Choroid plexus epithelial cell (primary cell): ENCODE data around the gene PFDN2.
"Not testable (repeated sequence)": the region's sequence is repeated elsewhere in the genome, so short reads cannot be mapped to it uniquely, and the experiment has no call there.

ENCODE experiments used
- DNase-seq: peaks from one replicate; pipeline ENCODE4 v3.0.0-alpha.2; 2010; ENCODE audit warnings: low read depth
- H3K4me3 ChIP-seq: 2 replicates; pipeline ENCODE4 v1.5.1; 2011; ENCODE audit warnings: low read depth, mild to moderate bottlenecking, control low read depth, low read length, moderate library complexity
- TF ChIP-seq, protein P1 (sequence below): conservative IDR thresholded peaks from 2 replicates; pipeline ENCODE4 v1.5.1; 2011; ENCODE audit warnings: low read depth, mild to moderate bottlenecking, control low read depth, inconsistent platforms, low read length, moderate library complexity

The PFDN2 gene

DNA sequence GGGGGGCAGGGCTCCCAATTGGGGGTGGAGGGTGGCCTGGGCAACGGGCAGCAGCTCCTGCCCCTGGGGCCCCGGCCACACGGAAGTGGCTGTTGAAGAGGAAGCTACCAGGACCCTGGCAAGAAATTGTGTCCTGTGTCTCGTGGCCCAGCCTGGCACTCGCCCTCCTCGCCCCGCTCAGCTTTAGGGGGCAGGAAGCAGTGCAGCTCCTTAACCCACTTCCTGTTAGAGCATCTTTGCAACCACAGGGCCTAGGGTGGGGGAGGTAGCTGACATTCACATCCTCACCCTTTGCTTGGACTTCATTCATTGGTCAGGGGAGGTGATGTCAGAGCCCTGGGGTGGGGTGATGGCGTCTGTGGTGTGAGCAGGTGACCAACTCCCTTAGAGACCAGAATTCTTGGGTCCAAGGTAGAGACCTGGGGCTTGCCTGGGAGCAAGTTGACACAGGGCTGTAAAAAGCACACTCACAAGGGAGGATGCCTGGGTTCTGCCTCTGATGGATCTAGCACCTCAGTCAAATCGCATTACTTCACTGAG is 48.0 kb downstream of the PFDN2 start, which contains the start of gene ARHGAP30:
Gene ARHGAP30, minus strand, starts transcription at position 161 of the 540 bp plus-strand sequence. CDS start 267 bp downstream, outside the sequence.
- no peak within 1 kb of the TSS for H3K4me3 ChIP-seq
- no peak for DNase-seq

DNA sequence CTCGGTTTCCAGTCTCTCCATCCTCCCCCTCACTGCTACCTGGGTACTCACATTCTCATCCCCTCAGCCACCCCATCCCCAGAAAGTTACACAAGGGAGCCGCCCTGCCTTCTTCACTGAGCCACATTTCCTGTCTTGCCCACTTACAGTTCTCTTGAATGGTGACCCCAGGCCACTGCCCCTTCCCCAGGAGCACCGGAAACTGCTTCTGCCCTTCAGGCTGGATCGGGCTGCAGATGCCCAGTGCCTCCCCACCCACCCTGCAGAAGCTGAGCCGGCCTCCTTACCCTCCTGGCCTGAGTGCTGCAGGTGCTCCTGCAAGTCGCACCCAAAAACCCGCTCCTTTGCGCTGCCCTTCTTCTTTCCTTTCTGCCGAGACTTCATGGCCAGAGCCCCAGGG is 48.6 kb downstream of the PFDN2 start:
- TF ChIP-seq, protein P1, sequence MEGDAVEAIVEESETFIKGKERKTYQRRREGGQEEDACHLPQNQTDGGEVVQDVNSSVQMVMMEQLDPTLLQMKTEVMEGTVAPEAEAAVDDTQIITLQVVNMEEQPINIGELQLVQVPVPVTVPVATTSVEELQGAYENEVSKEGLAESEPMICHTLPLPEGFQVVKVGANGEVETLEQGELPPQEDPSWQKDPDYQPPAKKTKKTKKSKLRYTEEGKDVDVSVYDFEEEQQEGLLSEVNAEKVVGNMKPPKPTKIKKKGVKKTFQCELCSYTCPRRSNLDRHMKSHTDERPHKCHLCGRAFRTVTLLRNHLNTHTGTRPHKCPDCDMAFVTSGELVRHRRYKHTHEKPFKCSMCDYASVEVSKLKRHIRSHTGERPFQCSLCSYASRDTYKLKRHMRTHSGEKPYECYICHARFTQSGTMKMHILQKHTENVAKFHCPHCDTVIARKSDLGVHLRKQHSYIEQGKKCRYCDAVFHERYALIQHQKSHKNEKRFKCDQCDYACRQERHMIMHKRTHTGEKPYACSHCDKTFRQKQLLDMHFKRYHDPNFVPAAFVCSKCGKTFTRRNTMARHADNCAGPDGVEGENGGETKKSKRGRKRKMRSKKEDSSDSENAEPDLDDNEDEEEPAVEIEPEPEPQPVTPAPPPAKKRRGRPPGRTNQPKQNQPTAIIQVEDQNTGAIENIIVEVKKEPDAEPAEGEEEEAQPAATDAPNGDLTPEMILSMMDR: no peak
- no peak overlapping the region for H3K4me3 ChIP-seq
- DNase-seq: no peak

More for the DNA sequence above, 48.0 kb downstream of the PFDN2 start, which contains the start of gene ARHGAP30:
- TF ChIP-seq, protein P1: no peak

GRCh38 chr1:161068306-161069234 is 49.3 kb downstream of the PFDN2 start:
- TF ChIP-seq, protein P1: no peak
- no peak for DNase-seq
- no peak overlapping the region for H3K4me3 ChIP-seq

- no peak overlapping the region for H3K4me3 ChIP-seq
- TF ChIP-seq, protein P1: no peak
Observed at GRCh38 chr1:161066694-161067093, 51.1 kb downstream of the PFDN2 start.

DNA sequence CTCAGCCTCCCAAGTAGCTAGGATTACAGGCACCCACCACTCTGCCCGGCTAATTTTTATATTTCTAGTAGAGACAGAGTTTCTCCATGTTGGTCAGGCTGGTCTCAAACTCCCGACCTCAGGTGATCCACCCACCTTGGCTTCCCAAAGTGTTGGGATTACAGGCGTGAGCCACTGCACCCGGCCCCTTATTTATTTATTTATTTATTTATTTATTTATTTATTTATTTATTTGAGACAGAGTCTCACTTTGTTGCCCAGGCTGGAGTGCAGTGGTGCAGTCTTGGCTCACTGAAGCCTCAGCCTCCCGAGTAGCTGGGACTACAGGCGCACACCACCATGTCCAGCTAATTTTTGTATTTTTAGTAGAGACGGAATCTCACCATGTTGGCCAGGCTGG is 52.2 kb downstream of the PFDN2 start:
- H3K4me3 ChIP-seq, DNase-seq: not testable (repeated sequence)

More at GRCh38 chr1:161066694-161067093, 51.1 kb downstream of the PFDN2 start:
- no peak for DNase-seq

DNA sequence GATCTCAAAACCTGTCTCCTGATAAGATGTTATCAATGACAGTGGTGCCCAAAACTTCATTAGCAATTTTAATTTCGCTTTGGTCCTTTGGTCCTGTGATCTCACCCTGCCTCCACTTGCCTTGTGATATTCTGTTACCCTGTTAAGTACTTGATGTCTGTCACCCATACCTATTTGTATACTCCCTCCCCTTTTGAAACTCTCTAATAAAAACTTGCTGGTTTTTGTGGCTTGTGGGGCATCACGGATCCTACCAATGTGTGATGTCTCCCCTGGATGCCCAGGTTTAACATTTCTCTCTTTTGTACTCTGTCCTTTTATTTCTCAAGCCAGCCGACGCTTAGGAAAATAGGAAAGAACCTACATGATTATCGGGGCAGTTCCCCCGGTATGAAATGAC is 53.9 kb downstream of the PFDN2 start:
- not testable (repeated sequence) for H3K4me3 ChIP-seq, DNase-seq

GRCh38 chr1:161061419-161061818 is 56.4 kb downstream of the PFDN2 start:
- no peak overlapping the region for H3K4me3 ChIP-seq
- DNase-seq: no peak
- TF ChIP-seq, protein P1: no peak

DNA sequence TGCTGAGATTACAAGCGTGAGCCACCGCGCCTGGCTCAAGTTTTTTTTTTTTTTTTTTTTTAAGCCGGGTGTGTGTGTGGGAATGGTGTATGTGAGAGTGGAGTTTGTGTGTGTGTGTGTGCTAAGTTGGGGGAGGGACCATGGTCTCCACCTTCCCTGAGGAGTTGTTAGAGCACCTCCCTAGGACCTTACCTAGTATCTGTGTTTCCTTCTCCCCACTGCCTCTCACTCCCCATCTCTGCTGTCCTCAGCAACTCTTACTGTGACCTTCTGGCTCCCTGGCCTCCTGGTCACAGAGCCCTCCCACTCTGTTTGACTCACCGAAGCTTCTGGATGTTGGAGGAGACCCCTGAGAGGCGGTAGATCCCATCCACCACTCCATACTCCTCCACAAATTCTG is 58.5 kb downstream of the PFDN2 start:
- TF ChIP-seq, protein P1: no peak
- no peak for DNase-seq

More for the DNA sequence above, 58.5 kb downstream of the PFDN2 start:
- no peak overlapping the region for H3K4me3 ChIP-seq
